HG02870 (cell line): ENCODE data around the gene IL17RE.
"Not testable (repeated sequence)": the region's sequence is repeated elsewhere in the genome, so short reads cannot be mapped to it uniquely, and the experiment has no call there.

Experiments used
- ATAC-seq: cut with Tn5 transposase; IDR thresholded peaks from one replicate; pipeline ENCODE4 v1.9.1; 2021; ENCODE audit warnings: mild to moderate bottlenecking, moderate library complexity; ENCODE audit not compliant: unreplicated experiment

Gene IL17RE

GRCh38 chr3:9902372-9903237 lies at the start of gene IL17RE:
Gene IL17RE, plus strand, starts transcription at chr3:9902848. Its CDS starts 85 bp downstream, at chr3:9902933.
- no peak for ATAC-seq

- ATAC-seq, result not testable (repeated sequence)
These were observed 48.2 kb upstream of the IL17RE start for GRCh38 chr3:9854291-9854940.

GRCh38 chr3:9855594-9855993 lies 47.1 kb upstream of the IL17RE start:
- no peak for ATAC-seq

- no peak for ATAC-seq
These were observed 43.1 kb upstream of the IL17RE start for GRCh38 chr3:9859530-9860025.

- no peak for ATAC-seq
These were observed 41.4 kb upstream of the IL17RE start for GRCh38 chr3:9861201-9861600.

GRCh38 chr3:9861626-9862130 lies 41.0 kb upstream of the IL17RE start:
- ATAC-seq, result no peak

GRCh38 chr3:9862391-9863057 lies 40.1 kb upstream of the IL17RE start:
- no peak for ATAC-seq

- no peak for ATAC-seq
These were observed 39.4 kb upstream of the IL17RE start for GRCh38 chr3:9863058-9863772.

- no peak for ATAC-seq
These were observed 38.3 kb upstream of the IL17RE start for GRCh38 chr3:9864200-9864927.

GRCh38 chr3:9865125-9865637 lies 37.5 kb upstream of the IL17RE start:
- not testable (repeated sequence) for ATAC-seq

GRCh38 chr3:9866639-9867038 lies 36.0 kb upstream of the IL17RE start:
- ATAC-seq, result no peak

- ATAC-seq, result no peak
These were observed 35.5 kb upstream of the IL17RE start for GRCh38 chr3:9867106-9867505.

GRCh38 chr3:9869955-9870354 lies 32.7 kb upstream of the IL17RE start:
- no peak for ATAC-seq

GRCh38 chr3:9870978-9871377 lies 31.7 kb upstream of the IL17RE start:
- no peak for ATAC-seq

- ATAC-seq, result not testable (repeated sequence)
These were observed 30.6 kb upstream of the IL17RE start for GRCh38 chr3:9872067-9872466.

GRCh38 chr3:9875448-9875847 lies 27.2 kb upstream of the IL17RE start:
- ATAC-seq, result no peak

GRCh38 chr3:9876255-9876654 lies 26.4 kb upstream of the IL17RE start:
- ATAC-seq, result not testable (repeated sequence)

- no peak for ATAC-seq
These were observed 25.7 kb upstream of the IL17RE start for GRCh38 chr3:9876991-9877390.

- ATAC-seq, result no peak
These were observed 23.9 kb upstream of the IL17RE start for GRCh38 chr3:9878700-9879099.
